GM12892 (cell line): ENCODE results near the gene SPATA13.

ENCODE experiments used
- POLR2A ChIP-seq: IDR thresholded peaks from 2 replicates; pipeline ENCODE4 v1.6.1; 2011; ENCODE audit warnings: low read depth, low read length, control low read depth
- POLR2AphosphoS5 ChIP-seq: IDR thresholded peaks from 2 replicates; pipeline ENCODE4 v1.6.1; 2011; ENCODE audit warnings: low read depth, low read length, control low read depth
- TAF1 ChIP-seq: IDR thresholded peaks from 2 replicates; pipeline ENCODE4 v1.6.1; 2011; ENCODE audit warnings: low read depth, mild to moderate bottlenecking, control low read depth, low read length, borderline replicate concordance

DNA sequence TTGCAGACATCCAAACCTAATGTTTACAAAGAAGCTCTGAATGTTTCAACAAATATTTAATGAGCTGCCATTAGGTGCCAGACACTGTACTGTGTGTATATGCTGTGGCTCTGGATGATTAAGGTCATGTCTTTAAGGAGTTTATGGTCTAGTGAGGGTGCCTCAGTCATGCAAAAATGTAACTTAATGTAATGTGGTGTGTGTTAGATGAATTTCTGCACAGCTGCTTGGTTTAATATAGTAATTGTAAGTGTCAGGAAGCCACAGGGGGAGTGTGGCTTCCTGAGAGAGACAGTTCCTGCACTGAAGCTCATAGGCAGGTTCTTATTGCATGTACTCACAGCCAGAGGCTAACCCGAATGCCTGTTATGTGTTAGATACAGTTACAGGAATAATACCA is 43.3 kb downstream of the SPATA13 start:
- TF ChIP-seq POLR2A (no peak), POLR2AphosphoS5 (no peak), TAF1 (no peak)
